GM12878 (cell line): Measurements from ENCODE around the gene HCLS1. TPM values are rescaled to one million over a fixed set of nuclear protein-coding genes. Genes with fewer than 3 reads are reported as not detected.

Experiments
- BCL3 ChIP-seq: IDR thresholded peaks from 2 replicates; pipeline ENCODE4 v1.6.1; 2011; ENCODE audit warnings: borderline replicate concordance, low read depth, mild to moderate bottlenecking, moderate library complexity, low read length; ENCODE audit not compliant: insufficient read depth, poor library complexity, severe bottlenecking
- IRF4 ChIP-seq: IDR thresholded peaks from 2 replicates; pipeline ENCODE4 v1.6.1; 2011; ENCODE audit warnings: low read depth, low read length
- RFX5 ChIP-seq: IDR thresholded peaks from 2 replicates; pipeline ENCODE4 v1.6.1; 2011; ENCODE audit warnings: low read depth, low read length, improper control_type of control experiment
- YY1 ChIP-seq: IDR thresholded peaks from 2 replicates; pipeline ENCODE4 v1.6.1; 2011; ENCODE audit warnings: low read depth, mild to moderate bottlenecking, low read length
- ZBTB11 ChIP-seq: fragments of 450-650 bp; formaldehyde crosslinking; IDR thresholded peaks from 2 replicates; pipeline ENCODE4 v1.5.0; 2022; ENCODE audit warnings: mild to moderate bottlenecking, missing genetic modification characterization
- polyA plus RNA-seq, 11 experiments: library from polyadenylated mRNA; depleted of rRNA in 4 of 11; unstranded in 6 of 11; stranded (reverse) in 5 of 11; fragments of >200 nt; fragmentation: Nextera tagmentation in 4 of 11; fragmentation: Illumina TruSeq in 1 of 11; extraction: Ambion mirVana in 4 of 11; extraction: Trizol in 1 of 11; gene quantifications; 1 replicate in 1 of 11; 2 replicates in 10 of 11; pipeline versions ENCODE4 v1.2.1 to v1.2.3, GENCODE V29; 2011 to 2016; ENCODE audit warnings: inconsistent platforms in 2 of 11, missing spikeins in 2 of 11, low read depth in 1 of 11
- total RNA-seq, 4 experiments: library from RNA; depleted of rRNA in 3 of 4; stranded (reverse); fragments of >200 nt in 3 of 4; fragmentation: Illumina TruSeq in 1 of 4; extraction: Trizol in 1 of 4; gene quantifications; 2 replicates each; pipeline versions ENCODE4 v1.2.1 to v1.2.3, GENCODE V29; 2013 to 2021
- TF ChIP-seq, protein P1 (sequence below): fragments of 450-650 bp; formaldehyde crosslinking; IDR thresholded peaks from 2 replicates; pipeline ENCODE4 v1.4.0; 2020; ENCODE audit warnings: mild to moderate bottlenecking, moderate library complexity

The HCLS1 gene
- total and polyA plus RNA-seq, 10 of the 15 experiments (the other 5 are each of a cell fraction or from before 2014, with no cell fraction given) = 51.6 to 344 (median 231) TPM

DNA sequence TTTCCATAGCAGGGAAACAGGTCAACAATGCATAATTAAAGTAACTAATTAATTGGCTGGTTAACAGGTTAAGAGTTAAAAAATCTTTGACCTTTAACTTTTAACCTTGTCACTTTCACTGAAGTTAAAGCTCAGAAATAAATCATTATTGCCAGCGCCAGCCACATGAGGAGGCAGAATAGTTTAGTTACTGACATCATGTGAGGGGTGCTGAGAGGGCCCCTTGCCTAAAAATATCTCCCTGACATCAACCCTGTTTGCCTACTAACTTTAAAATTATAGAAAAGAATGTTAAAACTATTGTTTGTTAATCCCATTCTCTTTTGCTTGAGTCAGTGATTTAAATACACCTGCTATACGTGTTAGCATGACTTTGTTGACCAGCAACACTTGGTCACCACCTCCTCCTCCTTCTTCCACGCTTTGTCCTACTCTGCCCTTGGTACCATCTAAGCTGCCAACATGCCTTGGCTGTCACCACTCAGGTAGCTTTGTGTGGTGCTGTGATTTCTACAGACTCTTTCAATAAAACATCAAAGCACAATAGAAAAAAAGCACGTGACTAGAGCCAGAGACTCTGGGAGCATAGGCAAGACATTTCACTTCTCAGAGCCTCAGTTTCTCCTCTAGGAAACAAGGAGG lies 64.8 kb downstream of the HCLS1 start (continued):
- TF ChIP-seq ZBTB11 (no peak), RFX5 (no peak), BCL3 (no peak), IRF4 (no peak), YY1 (no peak)
- TF ChIP-seq, protein P1, sequence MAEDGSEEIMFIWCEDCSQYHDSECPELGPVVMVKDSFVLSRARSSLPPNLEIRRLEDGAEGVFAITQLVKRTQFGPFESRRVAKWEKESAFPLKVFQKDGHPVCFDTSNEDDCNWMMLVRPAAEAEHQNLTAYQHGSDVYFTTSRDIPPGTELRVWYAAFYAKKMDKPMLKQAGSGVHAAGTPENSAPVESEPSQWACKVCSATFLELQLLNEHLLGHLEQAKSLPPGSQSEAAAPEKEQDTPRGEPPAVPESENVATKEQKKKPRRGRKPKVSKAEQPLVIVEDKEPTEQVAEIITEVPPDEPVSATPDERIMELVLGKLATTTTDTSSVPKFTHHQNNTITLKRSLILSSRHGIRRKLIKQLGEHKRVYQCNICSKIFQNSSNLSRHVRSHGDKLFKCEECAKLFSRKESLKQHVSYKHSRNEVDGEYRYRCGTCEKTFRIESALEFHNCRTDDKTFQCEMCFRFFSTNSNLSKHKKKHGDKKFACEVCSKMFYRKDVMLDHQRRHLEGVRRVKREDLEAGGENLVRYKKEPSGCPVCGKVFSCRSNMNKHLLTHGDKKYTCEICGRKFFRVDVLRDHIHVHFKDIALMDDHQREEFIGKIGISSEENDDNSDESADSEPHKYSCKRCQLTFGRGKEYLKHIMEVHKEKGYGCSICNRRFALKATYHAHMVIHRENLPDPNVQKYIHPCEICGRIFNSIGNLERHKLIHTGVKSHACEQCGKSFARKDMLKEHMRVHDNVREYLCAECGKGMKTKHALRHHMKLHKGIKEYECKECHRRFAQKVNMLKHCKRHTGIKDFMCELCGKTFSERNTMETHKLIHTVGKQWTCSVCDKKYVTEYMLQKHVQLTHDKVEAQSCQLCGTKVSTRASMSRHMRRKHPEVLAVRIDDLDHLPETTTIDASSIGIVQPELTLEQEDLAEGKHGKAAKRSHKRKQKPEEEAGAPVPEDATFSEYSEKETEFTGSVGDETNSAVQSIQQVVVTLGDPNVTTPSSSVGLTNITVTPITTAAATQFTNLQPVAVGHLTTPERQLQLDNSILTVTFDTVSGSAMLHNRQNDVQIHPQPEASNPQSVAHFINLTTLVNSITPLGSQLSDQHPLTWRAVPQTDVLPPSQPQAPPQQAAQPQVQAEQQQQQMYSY = no peak
